SK-N-SH (cell line): Measurements from ENCODE around the gene ZMYND19. TPM values are rescaled to one million over a fixed set of nuclear protein-coding genes. Genes with fewer than 3 reads are reported as not detected.

Experiments used
- CTCF ChIA-PET: fragments of 300-600, 350-600 bp; formaldehyde crosslinking; extraction: SDS; loops from one replicate; lab custom pipeline; 2021; lab: Yijun Ruan, JAX
- POLR2A ChIA-PET: fragments of 350-600 bp; sonication (Branson Sonifier 250); formaldehyde crosslinking; extraction: SDS; loops from one replicate; lab custom pipeline; 2020; ENCODE audit warnings: antibody characterized with exemption, inconsistent platforms; lab: Yijun Ruan, JAX
- DNase-seq: peaks from one replicate; pipeline ENCODE4 v3.0.0; 2012
- H2AFZ ChIP-seq: fragments of 200-600 bp; sonication (generic); 2 replicates; pipeline ENCODE4 v1.8.1; 2016; ENCODE audit warnings: antibody characterized with exemption, mild to moderate bottlenecking, low read depth
- H3F3A ChIP-seq: fragments of 200-600 bp; sonication (generic); replicated peaks from 2 replicates; pipeline ENCODE3; 2016; ENCODE audit warnings: antibody characterized with exemption, mild to moderate bottlenecking; ENCODE audit not compliant: insufficient read depth
- H3K27ac ChIP-seq, 2 experiments: fragments of 200-500 bp in 1 of 2; fragments of 200-600 bp in 1 of 2; sonication (Bioruptor generic) in 1 of 2; sonication (generic), shearing (Covaris generic) in 1 of 2; 2 replicates each; pipeline versions ENCODE4 v1.5.1 to v1.6.1; 2014 to 2016; ENCODE audit warnings: low read depth in 2 of 2, inconsistent platforms in 1 of 2, low read length in 1 of 2, mild to moderate bottlenecking in 1 of 2, mixed read lengths in 1 of 2
- H3K27me3 ChIP-seq: fragments of 200-600 bp; sonication (generic), shearing (Covaris generic); 2 replicates; pipeline ENCODE4 v1.6.1; 2016; ENCODE audit warnings: mixed run types; ENCODE audit not compliant: insufficient read depth
- H3K36me3 ChIP-seq, 2 experiments: fragments of 200-500 bp in 1 of 2; fragments of 200-600 bp in 1 of 2; sonication (Bioruptor generic) in 1 of 2; sonication (generic) in 1 of 2; replicated peaks in 1 of 2; 2 replicates each; pipeline versions ENCODE3 to v1.5.1; 2014 to 2016; ENCODE audit warnings: low read length in 1 of 2, mild to moderate bottlenecking in 1 of 2; ENCODE audit not compliant: insufficient read depth in 2 of 2, control insufficient read depth in 1 of 2
- H3K4me1 ChIP-seq, 2 experiments: fragments of 200-500 bp in 1 of 2; fragments of 200-600 bp in 1 of 2; sonication (Bioruptor generic) in 1 of 2; sonication (generic), shearing (Covaris generic) in 1 of 2; 2 replicates each; pipeline versions ENCODE4 v1.5.1 to v1.6.1; 2014 to 2016; ENCODE audit warnings: low read depth in 1 of 2, low read length in 1 of 2, mixed run types in 1 of 2; ENCODE audit not compliant: insufficient read depth in 2 of 2, control insufficient read depth in 1 of 2
- H3K4me2 ChIP-seq: fragments of 200-600 bp; sonication (generic), shearing (Covaris generic); 2 replicates; pipeline ENCODE4 v1.6.1; 2017; ENCODE audit warnings: mixed run types
- H3K4me3 ChIP-seq, 2 experiments: fragments of 200-500 bp in 1 of 2; fragments of 200-600 bp in 1 of 2; sonication (Bioruptor generic) in 1 of 2; sonication (generic), shearing (Covaris generic) in 1 of 2; 2 replicates each; pipeline versions ENCODE4 v1.5.1 to v1.8.1; 2014 to 2016; ENCODE audit warnings: low read depth in 2 of 2, inconsistent platforms in 1 of 2, low read length in 1 of 2, mild to moderate bottlenecking in 1 of 2, mixed read lengths in 1 of 2, moderate library complexity in 1 of 2
- H3K79me2 ChIP-seq: fragments of 200-600 bp; sonication (generic); 2 replicates; pipeline ENCODE4 v1.8.1; 2017; ENCODE audit warnings: mild to moderate bottlenecking; ENCODE audit not compliant: insufficient read depth
- H3K9ac ChIP-seq: fragments of 200-600 bp; sonication (generic); 2 replicates; pipeline ENCODE4 v1.6.1; 2017; ENCODE audit warnings: mixed run types
- H3K9me2 ChIP-seq: fragments of 200-600 bp; sonication (generic); 2 replicates; pipeline ENCODE4 v1.6.1; 2017; ENCODE audit warnings: mixed run types
- H3K9me3 ChIP-seq: fragments of 200-600 bp; sonication (generic); 2 replicates; pipeline ENCODE4 v1.6.1; 2017; ENCODE audit warnings: mixed run types, mild to moderate bottlenecking, moderate library complexity
- H4K20me1 ChIP-seq: fragments of 200-600 bp; sonication (generic); 2 replicates; pipeline ENCODE4 v1.6.1; 2017; ENCODE audit warnings: mild to moderate bottlenecking, mixed run types; ENCODE audit not compliant: insufficient read depth
- CHD2 ChIP-seq: fragments of 150-350 bp; IDR thresholded peaks from 2 replicates; pipeline ENCODE4 v1.6.1; 2018; ENCODE audit warnings: low read length; ENCODE audit not compliant: partially characterized antibody
- ELF1 ChIP-seq: IDR thresholded peaks from 2 replicates; pipeline ENCODE4 v1.4.0; 2012
- FOSL2 ChIP-seq: IDR thresholded peaks from 2 replicates; pipeline ENCODE4 v1.4.0; 2012; ENCODE audit warnings: low read depth, mild to moderate bottlenecking, moderate library complexity, borderline replicate concordance
- GATA2 ChIP-seq: sonication (generic); formaldehyde crosslinking; IDR thresholded peaks from 2 replicates; pipeline ENCODE4 v1.5.0; 2020; ENCODE audit warnings: mild to moderate bottlenecking, missing genetic modification reagents
- JUND ChIP-seq: IDR thresholded peaks from 2 replicates; pipeline ENCODE4 v1.4.0; 2012
- MXI1 ChIP-seq: IDR thresholded peaks from 2 replicates; pipeline ENCODE4 v1.6.1; 2012; ENCODE audit warnings: mild to moderate bottlenecking, low read depth, low read length, improper control_type of control experiment
- PBX3 ChIP-seq: IDR thresholded peaks from 2 replicates; pipeline ENCODE4; 2012
- RAD21 ChIP-seq: IDR thresholded peaks from 2 replicates; pipeline ENCODE4 v1.6.1; 2012; ENCODE audit warnings: mild to moderate bottlenecking, low read length
- RCOR1 ChIP-seq: fragments of 150-350 bp; IDR thresholded peaks from 2 replicates; pipeline ENCODE4 v1.6.1; 2017; ENCODE audit warnings: antibody characterized with exemption, low read length
- RFX5 ChIP-seq: IDR thresholded peaks from 2 replicates; pipeline ENCODE4 v1.6.1; 2012; ENCODE audit warnings: mild to moderate bottlenecking, improper control_type of control experiment, low read length
- RXRA ChIP-seq: IDR thresholded peaks from 2 replicates; pipeline ENCODE4 v1.4.0; 2012; ENCODE audit warnings: low read depth, mild to moderate bottlenecking, borderline replicate concordance
- SIN3A ChIP-seq: IDR thresholded peaks from 2 replicates; pipeline ENCODE4 v1.6.1; 2012; ENCODE audit warnings: low read depth, mild to moderate bottlenecking, low read length, moderate library complexity, borderline replicate concordance
- SMC3 ChIP-seq: IDR thresholded peaks from 2 replicates; pipeline ENCODE4 v1.6.1; 2012; ENCODE audit warnings: low read depth, low read length, improper control_type of control experiment
- TEAD4 ChIP-seq: IDR thresholded peaks from 2 replicates; pipeline ENCODE4 v1.4.0; 2012; ENCODE audit warnings: mild to moderate bottlenecking, borderline replicate concordance; ENCODE audit not compliant: insufficient read depth
- USF2 ChIP-seq: fragments of 150-350 bp; IDR thresholded peaks from 2 replicates; pipeline ENCODE4 v1.6.1; 2017; ENCODE audit warnings: antibody characterized with exemption, low read length, low read depth, borderline replicate concordance
- WGBS: methylation state at CpG from one replicate; pipeline ENCODE4 v1.1.6; 2017; ENCODE audit warnings: low lambda C conversion rate; 5-methylcytosine and 5-hydroxymethylcytosine counted together
- polyA plus RNA-seq, 3 experiments: library from polyadenylated mRNA; depleted of rRNA; stranded (reverse); fragments of >200 nt; gene quantifications; 2 replicates each; pipeline ENCODE4 v1.2.3, GENCODE V29; 2012
- TF ChIP-seq, protein P1 (sequence below): fragments of 200-600 bp; sonication (generic); IDR thresholded peaks from 2 replicates; pipeline ENCODE4 v1.6.1; 2017; ENCODE audit warnings: antibody characterized with exemption, mild to moderate bottlenecking, moderate library complexity
- TF ChIP-seq, protein P2 (sequence below): fragments of 150-350 bp; IDR thresholded peaks from 2 replicates; pipeline ENCODE4 v1.6.1; 2016; ENCODE audit warnings: mild to moderate bottlenecking, low read depth, low read length

ZMYND19 gene
- polyA plus RNA-seq, 1 of the 3 experiments (the other 2 are of a cell fraction), result 43.1 TPM

- TF ChIP-seq ELF1 (no peak), CHD2 (no peak), RAD21 (no peak), RFX5 (no peak), USF2 (no peak), MXI1 (no peak)
Measured at GRCh38 chr9:137547687-137548543, 42.4 kb downstream of the ZMYND19 start (continued).

- H3K79me2 ChIP-seq, result no peaks in the 10 kb centered on the region
- H3K36me3 ChIP-seq, result no peaks in the 10 kb centered on the region
- no peak overlapping the region for H3K9ac ChIP-seq
- no peaks in the 10 kb centered on the region for H4K20me1 ChIP-seq
- H2AFZ ChIP-seq, result no peak overlapping the region
- H3K4me3 ChIP-seq, result no peak overlapping the region
- H3K9me3 ChIP-seq, result no peaks in the 10 kb centered on the region
- no peak overlapping the region for H3K27ac ChIP-seq
- H3K4me1 ChIP-seq, result peaks cover 0 to 4% of the 10 kb centered on the region in 2 experiments; a peak in 1 of 4 replicates
- WGBS, result 80% methylated on average over 6 of the region's 10 CpGs
- H3K4me2 ChIP-seq, result no peak overlapping the region
- no peaks in the 10 kb centered on the region for H3K27me3 ChIP-seq
- POLR2A ChIA-PET, result no interaction called here
- CTCF ChIA-PET, result interaction anchor here (0.6 to 2.9 kb wide), 6 partner anchors 10 to 122 kb away, joined by 3 to 13 read pairs (median 4); partner anchors contain the start of genes DPH7 and EXD3
- no peaks in the 10 kb centered on the region for H3K9me2 ChIP-seq
- TF ChIP-seq GATA2 (CRISPR knock-in tag), result no peak
- TF ChIP-seq MXI1, result no peak
- no peak for TF ChIP-seq FOSL2
- TF ChIP-seq, protein P1, sequence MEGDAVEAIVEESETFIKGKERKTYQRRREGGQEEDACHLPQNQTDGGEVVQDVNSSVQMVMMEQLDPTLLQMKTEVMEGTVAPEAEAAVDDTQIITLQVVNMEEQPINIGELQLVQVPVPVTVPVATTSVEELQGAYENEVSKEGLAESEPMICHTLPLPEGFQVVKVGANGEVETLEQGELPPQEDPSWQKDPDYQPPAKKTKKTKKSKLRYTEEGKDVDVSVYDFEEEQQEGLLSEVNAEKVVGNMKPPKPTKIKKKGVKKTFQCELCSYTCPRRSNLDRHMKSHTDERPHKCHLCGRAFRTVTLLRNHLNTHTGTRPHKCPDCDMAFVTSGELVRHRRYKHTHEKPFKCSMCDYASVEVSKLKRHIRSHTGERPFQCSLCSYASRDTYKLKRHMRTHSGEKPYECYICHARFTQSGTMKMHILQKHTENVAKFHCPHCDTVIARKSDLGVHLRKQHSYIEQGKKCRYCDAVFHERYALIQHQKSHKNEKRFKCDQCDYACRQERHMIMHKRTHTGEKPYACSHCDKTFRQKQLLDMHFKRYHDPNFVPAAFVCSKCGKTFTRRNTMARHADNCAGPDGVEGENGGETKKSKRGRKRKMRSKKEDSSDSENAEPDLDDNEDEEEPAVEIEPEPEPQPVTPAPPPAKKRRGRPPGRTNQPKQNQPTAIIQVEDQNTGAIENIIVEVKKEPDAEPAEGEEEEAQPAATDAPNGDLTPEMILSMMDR, result no peak
- no peak for TF ChIP-seq JUND
- TF ChIP-seq, all 33 proteins: peak for 0
- no peak for DNase-seq
- H3F3A ChIP-seq, result no peaks in the 10 kb centered on the region
Measured at GRCh38 chr9:137545123-137545522, 45.2 kb downstream of the ZMYND19 start.

DNA sequence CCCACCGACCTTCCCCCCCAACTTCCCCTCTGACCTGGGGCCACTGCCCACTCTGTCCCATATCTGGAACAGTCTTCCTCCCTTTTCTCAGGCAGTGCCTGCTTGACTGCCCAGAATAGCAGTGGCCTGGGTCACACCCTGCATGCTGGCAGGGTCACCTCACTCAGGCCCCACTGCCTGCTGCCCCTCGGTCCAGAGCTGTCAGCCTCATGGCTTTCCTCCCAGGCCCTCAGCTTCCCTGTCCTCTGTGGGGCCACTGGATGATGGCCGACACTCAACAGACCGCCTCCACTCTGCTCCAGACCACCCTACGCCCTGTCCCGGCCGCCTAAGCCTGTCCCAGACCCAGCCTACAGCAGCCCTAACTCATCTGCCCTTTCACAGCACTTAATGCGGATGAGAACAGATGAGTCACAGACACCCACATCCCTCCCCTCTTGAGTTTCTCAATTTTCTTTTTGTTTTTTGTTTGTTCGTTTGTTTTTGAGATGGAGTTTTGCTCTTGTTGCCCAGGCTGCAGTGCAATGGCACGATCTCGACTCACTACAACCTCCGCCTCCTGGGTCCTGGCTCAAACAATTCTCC lies 46.0 kb downstream of the ZMYND19 start:
- Histone ChIP-seq H3K36me3 (no peaks in the 10 kb centered on the region), H3K9me2 (no peaks in the 10 kb centered on the region), H3K9me3 (no peaks in the 10 kb centered on the region), H3F3A (no peaks in the 10 kb centered on the region), H3K4me3 (no peak overlapping the region), H3K27ac (no peak overlapping the region), H3K27me3 (no peaks in the 10 kb centered on the region), H2AFZ (no peak overlapping the region), H3K79me2 (no peaks in the 10 kb centered on the region), H3K4me1 (no peaks in the 10 kb centered on the region), H4K20me1 (no peaks in the 10 kb centered on the region), H3K4me2 (no peak overlapping the region), H3K9ac (no peak overlapping the region)
- no peak for DNase-seq
- CTCF ChIA-PET, result interaction anchor here (1.4 to 2.9 kb wide), 2 partner anchors 9 to 24 kb away, joined by 3 to 13 read pairs; no protein-coding TSS in a partner anchor
- 87% methylated on average over 9 of the region's 12 CpGs for WGBS
- POLR2A ChIA-PET, result no interaction called here
- TF ChIP-seq RCOR1, result no peak
- no peak for TF ChIP-seq SIN3A
- TF ChIP-seq ELF1, result no peak
- TF ChIP-seq, protein P2, sequence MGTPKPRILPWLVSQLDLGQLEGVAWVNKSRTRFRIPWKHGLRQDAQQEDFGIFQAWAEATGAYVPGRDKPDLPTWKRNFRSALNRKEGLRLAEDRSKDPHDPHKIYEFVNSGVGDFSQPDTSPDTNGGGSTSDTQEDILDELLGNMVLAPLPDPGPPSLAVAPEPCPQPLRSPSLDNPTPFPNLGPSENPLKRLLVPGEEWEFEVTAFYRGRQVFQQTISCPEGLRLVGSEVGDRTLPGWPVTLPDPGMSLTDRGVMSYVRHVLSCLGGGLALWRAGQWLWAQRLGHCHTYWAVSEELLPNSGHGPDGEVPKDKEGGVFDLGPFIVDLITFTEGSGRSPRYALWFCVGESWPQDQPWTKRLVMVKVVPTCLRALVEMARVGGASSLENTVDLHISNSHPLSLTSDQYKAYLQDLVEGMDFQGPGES, result no peak
- TF ChIP-seq USF2, result no peak
- TF ChIP-seq FOSL2, result no peak
- TF ChIP-seq TEAD4, result no peak
- no peak for TF ChIP-seq RXRA
- no peak for TF ChIP-seq SMC3
- TF ChIP-seq PBX3, result no peak
